Vein endothelial cell (primary cell): Measurements from ENCODE around the gene SLX4IP. TPM values are rescaled to one million over a fixed set of nuclear protein-coding genes. Genes with fewer than 3 reads are reported as not detected.

Source experiments
- small RNA-seq: library from RNA; depleted of rRNA; stranded (forward); fragments of <200 nt; gene quantifications from one replicate; pipeline ENCODE3, GENCODE V24; 2012
- total RNA-seq: library from RNA; depleted of rRNA; stranded (reverse); fragments of >200 nt; gene quantifications from 2 replicates; pipeline ENCODE4 v1.2.3, GENCODE V29; 2012

The SLX4IP gene
- 3.4 and 3.6 TPM in 2 replicates for total RNA-seq

DNA sequence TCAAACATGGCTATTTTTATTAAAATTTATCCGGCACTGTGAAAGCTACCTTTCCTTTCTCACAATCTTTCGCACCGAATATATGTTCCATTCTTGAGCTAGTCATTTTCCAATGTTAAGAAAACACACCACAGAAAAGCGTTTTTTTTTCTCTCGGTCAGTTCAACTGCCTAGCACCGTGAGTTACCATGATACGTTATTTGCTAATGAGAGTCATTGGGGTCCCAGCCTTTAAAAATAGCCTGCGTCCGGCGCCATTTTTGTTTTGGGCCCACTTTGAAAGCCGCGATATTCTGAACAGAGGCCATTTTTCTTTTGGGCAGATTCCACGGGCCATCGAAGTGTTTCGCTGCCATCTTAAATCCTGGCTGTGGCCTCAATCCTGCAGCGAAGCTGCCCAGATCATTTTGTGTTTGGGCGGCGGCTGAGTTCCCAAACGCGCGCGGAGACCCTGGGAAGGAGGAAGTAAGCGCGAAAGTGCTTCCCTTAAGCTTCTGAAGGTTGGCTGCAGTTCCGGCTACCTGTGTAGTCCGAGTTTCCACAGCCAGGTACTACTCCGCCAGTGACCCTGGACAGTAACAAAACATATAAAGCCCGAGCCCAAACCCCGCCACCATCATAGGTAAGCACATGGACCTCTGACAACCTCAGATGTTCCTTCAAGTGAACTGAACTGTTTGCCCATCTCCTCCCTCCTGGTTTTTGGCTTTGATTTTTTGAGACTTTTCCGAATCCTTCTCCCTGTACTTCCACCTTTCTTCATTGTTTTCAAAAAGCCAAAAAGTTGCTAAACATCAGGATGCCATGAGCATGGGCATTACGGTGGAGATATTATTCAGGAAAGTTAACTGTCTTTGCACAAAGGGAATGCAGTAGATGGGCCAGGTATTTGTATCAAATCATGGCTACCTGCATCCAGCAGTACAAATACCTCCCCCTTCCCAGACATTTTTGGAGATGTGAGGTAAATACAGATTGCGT lies at the start of gene SLX4IP:
SLX4IP (plus strand) TSS at position 474 of the 981 bp plus-strand sequence. CDS start 22,900 bp downstream, outside the sequence.

GRCh38 chr20:10433623-10434466 lies 1.3 kb upstream of the SLX4IP start, which contains the start of gene MKKS:
Gene MKKS (minus strand): TSS chr20:10434222. CDS start chr20:10413514, 20,708 bp downstream.

GRCh38 chr20:10673842-10674683 lies 239.0 kb downstream of the SLX4IP start, which contains the start of gene JAG1:
Gene JAG1 (minus strand): TSS chr20:10673999. CDS start chr20:10673530, 469 bp downstream.

Small RNAs within 50 kb of the gene (small RNA-seq; reads per million reads assigned to genes)
- gene MIR6870, result 0.24 reads per million

Other genes with a start within 250 kb of the SLX4IP start
- not detected in 2 replicates for gene SNAP25, start 216.5 kb upstream of the SLX4IP start, total RNA-seq
- gene MKKS, start 1.1 kb upstream of the SLX4IP start, total RNA-seq, result 3.9 and 7.5 TPM in 2 replicates
- 118 and 205 TPM in 2 replicates for gene JAG1, start 238.7 kb downstream of the SLX4IP start, total RNA-seq